Glutamatergic neuron (in vitro differentiated cells): Measurements from ENCODE around the gene APOA4. TPM values are rescaled to one million over a fixed set of nuclear protein-coding genes. Genes with fewer than 3 reads are reported as not detected.

Source experiments
- DNase-seq: peaks from one replicate; pipeline ENCODE4 v3.0.0; 2022
- H3K27ac Mint-ChIP-seq: one replicate; pipeline ENCODE4 v1.8.0; 2020; ENCODE audit warnings: mild to moderate bottlenecking, mixed read lengths, inconsistent platforms; ENCODE audit not compliant: unreplicated experiment
- H3K27me3 Mint-ChIP-seq: one replicate; pipeline ENCODE4 v1.8.0; 2020; ENCODE audit warnings: mild to moderate bottlenecking, moderate library complexity, mixed read lengths, inconsistent platforms; ENCODE audit not compliant: unreplicated experiment
- H3K36me3 Mint-ChIP-seq: one replicate; pipeline ENCODE4 v1.8.0; 2020; ENCODE audit warnings: mild to moderate bottlenecking, mixed read lengths, inconsistent platforms; ENCODE audit not compliant: unreplicated experiment
- H3K4me1 Mint-ChIP-seq: one replicate; pipeline ENCODE4 v1.8.0; 2020; ENCODE audit warnings: mild to moderate bottlenecking, low read depth, mixed read lengths, inconsistent platforms; ENCODE audit not compliant: unreplicated experiment
- H3K4me3 Mint-ChIP-seq: one replicate; pipeline ENCODE4 v1.8.0; 2020; ENCODE audit warnings: mild to moderate bottlenecking, mixed read lengths, inconsistent platforms; ENCODE audit not compliant: unreplicated experiment
- H3K9me3 Mint-ChIP-seq: one replicate; pipeline ENCODE4 v1.8.0; 2020; ENCODE audit warnings: mild to moderate bottlenecking, moderate library complexity, mixed read lengths, inconsistent platforms; ENCODE audit not compliant: unreplicated experiment
- CTCF ChIP-seq: fragments of 200-600 bp; sonication (generic); IDR thresholded peaks from one replicate; pipeline ENCODE4 v1.5.0; 2021; ENCODE audit not compliant: partially characterized antibody, unreplicated experiment
- total RNA-seq: library from RNA; stranded (reverse); fragmentation: NEBNext Ultra II Directional; extraction: Animal tissue kit (Norgen Biotek cat#: 25700); gene quantifications from one replicate; pipeline ENCODE4 v1.2.1, GENCODE V29; 2021; ENCODE audit not compliant: unreplicated experiment

The APOA4 gene
- total RNA-seq, 1 donor from 2014 or later = not detected

- no peak overlapping the region for H3K4me3 Mint-ChIP-seq
- H3K4me1 Mint-ChIP-seq = no peaks in the 10 kb centered on the region
- no peaks in the 10 kb centered on the region for H3K36me3 Mint-ChIP-seq
- no peaks in the 10 kb centered on the region for H3K9me3 Mint-ChIP-seq
- no peak for DNase-seq
- no peak overlapping the region for H3K27ac Mint-ChIP-seq
- peaks cover 3% of the 10 kb centered on the region for H3K27me3 Mint-ChIP-seq
- no peak for TF ChIP-seq CTCF
Measured at GRCh38 chr11:116832350-116833290, 9.5 kb upstream of the APOA4 start.

GRCh38 chr11:116831790-116832349, 8.8 kb upstream of the APOA4 start:
- H3K9me3 Mint-ChIP-seq = no peaks in the 10 kb centered on the region
- H3K27me3 Mint-ChIP-seq = peaks cover 2% of the 10 kb centered on the region
- no peak overlapping the region for H3K4me3 Mint-ChIP-seq
- no peak overlapping the region for H3K27ac Mint-ChIP-seq
- DNase-seq = no peak
- no peaks in the 10 kb centered on the region for H3K4me1 Mint-ChIP-seq
- no peaks in the 10 kb centered on the region for H3K36me3 Mint-ChIP-seq
- no peak for TF ChIP-seq CTCF

- H3K4me1 Mint-ChIP-seq = no peaks in the 10 kb centered on the region
- no peak for TF ChIP-seq CTCF
- H3K4me3 Mint-ChIP-seq = no peak overlapping the region
- DNase-seq = no peak
- H3K36me3 Mint-ChIP-seq = no peaks in the 10 kb centered on the region
- no peak overlapping the region for H3K27ac Mint-ChIP-seq
- H3K9me3 Mint-ChIP-seq = no peaks in the 10 kb centered on the region
- H3K27me3 Mint-ChIP-seq = peaks cover 2% of the 10 kb centered on the region
Measured at GRCh38 chr11:116830184-116830912, 7.2 kb upstream of the APOA4 start.

- Mint-ChIP-seq H3K27me3 (no peaks in the 10 kb centered on the region), H3K4me3 (no peak within 1 kb of the TSS), H3K36me3 (no peaks in the 10 kb centered on the region), H3K9me3 (no peaks in the 10 kb centered on the region), H3K27ac (no peak within 1 kb of the TSS), H3K4me1 (no peaks in the 10 kb centered on the region)
- TF ChIP-seq CTCF = no peak
- no peak for DNase-seq
Measured at GRCh38 chr11:116829525-116830183, 6.5 kb upstream of the APOA4 start, which contains the start of gene APOC3. Gene APOC3, plus strand, starts transcription at chr11:116829907. Its CDS starts 676 bp downstream, at chr11:116830583.
